IMR-90 (cell line): ENCODE measurements around the gene PIGBOS1. TPM values are rescaled to one million over a fixed set of nuclear protein-coding genes. Genes with fewer than 3 reads are reported as not detected.

Source experiments
- ATAC-seq: fragments of 200-7000 bp; cut with Tn5 transposase; 2 replicates; pipeline ENCODE4 v1.9.1; 2020; ENCODE audit warnings: low read depth, mild to moderate bottlenecking, moderate library complexity
- BruUV-seq: library from RNA; stranded (reverse); fragments of 400-500 nt; replicated peaks from 2 replicates; lab custom pipeline; 2021; lab: Mats Ljungman, UMichigan
- CTCF ChIA-PET: fragments of 300-600 bp; formaldehyde crosslinking; extraction: SDS; loops from one replicate; lab custom pipeline; 2021; ENCODE audit warnings: antibody characterized with exemption; lab: Yijun Ruan, JAX
- POLR2A ChIA-PET: fragments of 300-600 bp; sonication (Branson Sonifier 250); formaldehyde crosslinking; loops from one replicate; lab custom pipeline; 2022; ENCODE audit warnings: antibody characterized with exemption; ENCODE audit not compliant: unreplicated experiment; lab: Charles Lee
- DNase-seq: peaks from one replicate; pipeline ENCODE4 v3.0.0; 2013
- H2AFZ ChIP-seq: replicated peaks from 2 replicates; pipeline ENCODE3; 2013; ENCODE audit warnings: low read length, mild to moderate bottlenecking; ENCODE audit not compliant: poor library complexity
- H2AK5ac ChIP-seq: 2 replicates; pipeline ENCODE4 v1.6.1; 2013; ENCODE audit warnings: low read depth, low read length, inconsistent platforms
- H2AK9ac ChIP-seq: replicated peaks from 2 replicates; pipeline ENCODE3; 2013; ENCODE audit warnings: mild to moderate bottlenecking, low read depth, low read length, moderate library complexity; ENCODE audit not compliant: poor library complexity
- H2BK120ac ChIP-seq: 2 replicates; pipeline ENCODE4 v1.6.1; 2013; ENCODE audit warnings: low read depth, low read length, inconsistent platforms
- H2BK15ac ChIP-seq: 3 replicates; pipeline ENCODE4 v1.6.1; 2013; ENCODE audit warnings: low read depth, low read length, inconsistent platforms
- H2BK20ac ChIP-seq: 2 replicates; pipeline ENCODE4 v1.6.1; 2013; ENCODE audit warnings: low read depth, mild to moderate bottlenecking, inconsistent platforms, low read length, moderate library complexity
- H2BK5ac ChIP-seq: 2 replicates; pipeline ENCODE4 v1.6.1; 2013; ENCODE audit warnings: mild to moderate bottlenecking, low read depth, low read length, inconsistent platforms; ENCODE audit not compliant: poor library complexity, severe bottlenecking
- H3K14ac ChIP-seq: replicated peaks from 2 replicates; pipeline ENCODE4 v1.6.1; 2013; ENCODE audit warnings: low read depth, low read length, inconsistent platforms
- H3K18ac ChIP-seq: 2 replicates; pipeline ENCODE4 v1.6.1; 2013; ENCODE audit warnings: low read depth, low read length, control low read depth
- H3K23ac ChIP-seq: 2 replicates; pipeline ENCODE4 v1.6.1; 2013; ENCODE audit warnings: low read depth, low read length, inconsistent platforms
- H3K27ac ChIP-seq: 2 replicates; pipeline ENCODE4 v1.5.1; 2013; ENCODE audit warnings: mild to moderate bottlenecking, control low read depth, low read length; ENCODE audit not compliant: insufficient read depth
- H3K27me3 ChIP-seq: 2 replicates; pipeline ENCODE4 v1.6.1; 2013; ENCODE audit warnings: low read length; ENCODE audit not compliant: control insufficient read depth, insufficient read depth
- H3K36me3 ChIP-seq: 2 replicates; pipeline ENCODE4 v1.6.1; 2013; ENCODE audit warnings: low read length, mixed read lengths; ENCODE audit not compliant: control insufficient read depth, insufficient read depth
- H3K4ac ChIP-seq: 2 replicates; pipeline ENCODE4 v1.6.1; 2013; ENCODE audit warnings: low read depth, low read length, inconsistent platforms
- H3K4me1 ChIP-seq: 2 replicates; pipeline ENCODE4 v1.6.1; 2013; ENCODE audit warnings: low read length, mixed read lengths; ENCODE audit not compliant: control insufficient read depth, insufficient read depth
- H3K4me2 ChIP-seq: 2 replicates; pipeline ENCODE4 v1.6.1; 2013; ENCODE audit warnings: low read depth, mild to moderate bottlenecking, control low read depth, low read length, moderate library complexity
- H3K4me3 ChIP-seq: 2 replicates; pipeline ENCODE4 v1.5.1; 2013; ENCODE audit warnings: low read depth, mild to moderate bottlenecking, control low read depth, low read length, moderate library complexity; ENCODE audit not compliant: insufficient read depth
- H3K56ac ChIP-seq: 2 replicates; pipeline ENCODE4 v1.6.1; 2013; ENCODE audit warnings: low read length, inconsistent platforms; ENCODE audit not compliant: insufficient read depth; ENCODE audit errors: extremely low read depth
- H3K79me1 ChIP-seq, 2 experiments: 2 replicates each; pipeline ENCODE4 v1.6.1; 2013; ENCODE audit warnings: low read length in 2 of 2, inconsistent platforms in 1 of 2, low read depth in 1 of 2
- H3K9ac ChIP-seq: 2 replicates; pipeline ENCODE4 v1.6.1; 2013; ENCODE audit warnings: low read depth, low read length, control low read depth
- H3K9me1 ChIP-seq: 2 replicates; pipeline ENCODE4 v1.6.1; 2013; ENCODE audit warnings: low read length, inconsistent platforms; ENCODE audit not compliant: insufficient read depth
- H3K9me3 ChIP-seq: 2 replicates; pipeline ENCODE4 v1.6.1; 2013; ENCODE audit warnings: low read length; ENCODE audit not compliant: control insufficient read depth, insufficient read depth
- H4K20me1 ChIP-seq: 2 replicates; pipeline ENCODE4 v1.6.1; 2013; ENCODE audit warnings: low read length, inconsistent platforms; ENCODE audit not compliant: insufficient read depth
- H4K5ac ChIP-seq: 2 replicates; pipeline ENCODE4 v1.6.1; 2013; ENCODE audit warnings: mild to moderate bottlenecking, low read depth, low read length, control low read depth
- H4K8ac ChIP-seq, 2 experiments: 2 replicates each; pipeline ENCODE4 v1.6.1; 2013; ENCODE audit warnings: low read depth in 2 of 2, low read length in 2 of 2, control low read depth in 1 of 2, inconsistent platforms in 1 of 2
- H4K91ac ChIP-seq: 2 replicates; pipeline ENCODE4 v1.6.1; 2013; ENCODE audit warnings: low read depth, low read length, inconsistent platforms; ENCODE audit not compliant: insufficient read depth
- BHLHE40 ChIP-seq: fragments of 150-350 bp; IDR thresholded peaks from 2 replicates; pipeline ENCODE4 v1.6.1; 2016; ENCODE audit warnings: mild to moderate bottlenecking, low read depth, low read length
- CEBPB ChIP-seq: IDR thresholded peaks from 2 replicates; pipeline ENCODE4 v1.6.1; 2012; ENCODE audit warnings: low read depth, low read length, improper control_type of control experiment
- FOS ChIP-seq: fragments of 150-350 bp; IDR thresholded peaks from 2 replicates; pipeline ENCODE4 v1.6.1; 2016; ENCODE audit warnings: low read depth, low read length
- MAZ ChIP-seq: IDR thresholded peaks from 2 replicates; pipeline ENCODE4 v1.6.1; 2012; ENCODE audit warnings: low read depth, mild to moderate bottlenecking, low read length, improper control_type of control experiment, moderate library complexity, borderline replicate concordance
- MXI1 ChIP-seq: IDR thresholded peaks from 2 replicates; pipeline ENCODE4 v1.6.1; 2012; ENCODE audit warnings: low read depth, mild to moderate bottlenecking, low read length, moderate library complexity, borderline replicate concordance
- NFE2L2 ChIP-seq: fragments of 150-350 bp; IDR thresholded peaks from 2 replicates; pipeline ENCODE4 v1.6.1; 2016; ENCODE audit warnings: low read depth, mild to moderate bottlenecking, low read length
- POLR2A ChIP-seq: IDR thresholded peaks from 2 replicates; pipeline ENCODE4 v1.6.1; 2012; ENCODE audit warnings: mild to moderate bottlenecking, low read depth, low read length
- RCOR1 ChIP-seq: IDR thresholded peaks from 2 replicates; pipeline ENCODE4 v1.6.1; 2012; ENCODE audit warnings: mild to moderate bottlenecking, low read length, improper control_type of control experiment; ENCODE audit not compliant: insufficient replicate concordance
- RFX5 ChIP-seq: IDR thresholded peaks from 2 replicates; pipeline ENCODE4 v1.8.0; 2012; ENCODE audit warnings: low read depth, mild to moderate bottlenecking, low read length, moderate library complexity
- WGBS, 2 experiments: methylation state at CpG; one replicate each; pipeline versions ENCODE4 v1.1.5 to v1.1.7; 2013; ENCODE audit warnings: missing lambda C conversion rate in 2 of 2; ENCODE audit not compliant: insufficient read length in 1 of 2; ENCODE audit errors: extremely low coverage in 2 of 2; 5-methylcytosine and 5-hydroxymethylcytosine counted together
- dilution Hi-C: fragments of 300-500 bp; cut with HindIII; formaldehyde crosslinking; loops from one replicate; pipeline ENCODE4 v1.14.3; 2018; ENCODE audit warnings: low sequenced_read_pairs; ENCODE audit not compliant: unreplicated experiment
- in situ Hi-C: fragments of 300-500 bp; cut with MboI; formaldehyde crosslinking; loops from 3 replicates; pipeline ENCODE4 v1.14.3; 2019; ENCODE audit warnings: low sequenced_read_pairs, inconsistent platforms, mixed read lengths
- intact Hi-C: fragments of 100-400 bp; cut with micrococcal nuclease; formaldehyde crosslinking; loops from 2 replicates; pipeline ENCODE4 v1.10.0; 2022
- polyA plus RNA-seq, 3 experiments: library from polyadenylated mRNA; depleted of rRNA; stranded (reverse); fragments of >200 nt; gene quantifications; 2 replicates each; pipeline ENCODE4 v1.2.3, GENCODE V29; 2012; ENCODE audit warnings: low replicate concordance in 1 of 3
- total RNA-seq: library from RNA; depleted of rRNA; stranded (reverse); fragments of >200 nt; gene quantifications from 2 replicates; pipeline ENCODE4 v1.2.3, GENCODE V29; 2012
- TF ChIP-seq, protein P1 (sequence below): fragments of 150-350 bp; IDR thresholded peaks from 2 replicates; pipeline ENCODE4 v1.6.1; 2017; ENCODE audit warnings: mild to moderate bottlenecking, antibody characterized with exemption, low read length, low read depth
- TF ChIP-seq, protein P2 (sequence below): fragments of 150-350 bp; IDR thresholded peaks from 2 replicates; pipeline ENCODE4 v1.6.1; 2016; ENCODE audit warnings: low read depth, mild to moderate bottlenecking, low read length, moderate library complexity, borderline replicate concordance
- TF ChIP-seq, protein P3 (sequence below): conservative IDR thresholded peaks from 2 replicates; pipeline ENCODE4 v1.5.1; 2012; ENCODE audit warnings: mild to moderate bottlenecking, low read depth, low read length, improper control_type of control experiment

Gene PIGBOS1
- total and polyA plus RNA-seq, 2 of the 4 experiments (the other 2 are of a cell fraction), result 11.7 to 12.7 TPM

DNA sequence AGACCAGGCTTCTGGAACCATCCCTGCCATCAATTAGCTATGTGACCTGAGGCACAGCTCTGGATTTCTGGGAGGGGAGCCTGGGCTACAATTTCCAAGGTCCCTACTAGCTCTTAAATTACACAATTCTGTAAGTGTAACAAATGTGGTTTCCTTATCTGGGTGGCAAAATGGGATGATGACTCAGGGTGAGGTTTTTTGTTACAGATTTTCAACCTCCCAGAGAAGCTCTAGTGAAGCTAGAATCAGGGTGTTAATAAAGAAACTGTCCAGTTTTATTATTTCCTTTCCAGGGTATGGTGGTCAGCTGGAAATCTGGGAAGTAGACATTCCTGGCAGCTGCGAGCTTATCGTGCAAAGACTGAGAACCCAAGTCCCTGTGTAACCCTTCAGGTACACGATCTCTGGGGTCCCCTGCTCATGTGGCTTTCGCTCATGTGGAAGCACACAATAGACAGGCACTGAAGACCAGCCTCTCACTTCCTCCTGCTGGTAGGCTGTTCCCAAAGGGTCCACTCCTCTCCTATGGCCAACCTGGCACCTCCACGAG lies 36.6 kb downstream of the PIGBOS1 start:
- CTCF ChIA-PET, result interaction anchor here (0.7 to 0.9 kb wide), 2 partner anchors 53 to 69 kb away, joined by 3 to 9 read pairs; no protein-coding TSS in a partner anchor
- Histone ChIP-seq H2AK5ac (peak overlapping the region; percentile 65), H2BK120ac (peak overlapping the region; percentile 67), H3K9me1 (peaks cover 19% of the 10 kb centered on the region), H2BK15ac (peak overlapping the region; percentile 67; the same call in 2 of the 3 replicates), H4K91ac (peak overlapping the region; percentile 58), H3K4me1 (peaks cover 13% of the 10 kb centered on the region), H2BK5ac (peak overlapping the region; percentile 32), H3K4me3 (no peak overlapping the region), H3K9ac (no peak overlapping the region), H3K79me1 (peaks cover 22 to 57% of the 10 kb centered on the region in 2 experiments), H2AFZ (no peak overlapping the region), H2BK20ac (peak overlapping the region; percentile 45; the same call in 1 of the 2 replicates), H4K20me1 (peaks cover 14% of the 10 kb centered on the region; the same call in 1 of the 2 replicates), H3K9me3 (no peaks in the 10 kb centered on the region), H3K14ac (peak overlapping the region; percentile 71), H3K36me3 (no peaks in the 10 kb centered on the region; the same call in 1 of the 2 replicates), H3K56ac (no peak overlapping the region), H3K4ac (peak overlapping the region; percentile 74), H3K18ac (peak overlapping the region; percentile 8; the same call in 1 of the 2 replicates), H4K8ac (peak overlapping the region; percentile 28 to 75; a peak in 2 of 4 replicates), H2AK9ac (peak overlapping the region; percentile 30), H4K5ac (peak overlapping the region; percentile 8; the same call in 1 of the 2 replicates), H3K23ac (no peak overlapping the region), H3K27ac (peak overlapping the region; percentile 45), H3K27me3 (no peaks in the 10 kb centered on the region), H3K4me2 (peak overlapping the region; percentile 68; the same call in 1 of the 2 replicates)
- in situ Hi-C loops (loop anchor here (5.0 kb wide), 1 partner anchor 60 kb away; no protein-coding TSS in a partner anchor), intact Hi-C loops (no loop called here), dilution Hi-C loops (no loop called here)
- BruUV-seq, result no TSS peak
- DNase-seq (peak; percentile 84), ATAC-seq (peak; percentile 71)
- TF ChIP-seq, protein P1, sequence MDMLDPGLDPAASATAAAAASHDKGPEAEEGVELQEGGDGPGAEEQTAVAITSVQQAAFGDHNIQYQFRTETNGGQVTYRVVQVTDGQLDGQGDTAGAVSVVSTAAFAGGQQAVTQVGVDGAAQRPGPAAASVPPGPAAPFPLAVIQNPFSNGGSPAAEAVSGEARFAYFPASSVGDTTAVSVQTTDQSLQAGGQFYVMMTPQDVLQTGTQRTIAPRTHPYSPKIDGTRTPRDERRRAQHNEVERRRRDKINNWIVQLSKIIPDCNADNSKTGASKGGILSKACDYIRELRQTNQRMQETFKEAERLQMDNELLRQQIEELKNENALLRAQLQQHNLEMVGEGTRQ, result no peak
- TF ChIP-seq FOS, result peak; percentile 82
- TF ChIP-seq, protein P2, sequence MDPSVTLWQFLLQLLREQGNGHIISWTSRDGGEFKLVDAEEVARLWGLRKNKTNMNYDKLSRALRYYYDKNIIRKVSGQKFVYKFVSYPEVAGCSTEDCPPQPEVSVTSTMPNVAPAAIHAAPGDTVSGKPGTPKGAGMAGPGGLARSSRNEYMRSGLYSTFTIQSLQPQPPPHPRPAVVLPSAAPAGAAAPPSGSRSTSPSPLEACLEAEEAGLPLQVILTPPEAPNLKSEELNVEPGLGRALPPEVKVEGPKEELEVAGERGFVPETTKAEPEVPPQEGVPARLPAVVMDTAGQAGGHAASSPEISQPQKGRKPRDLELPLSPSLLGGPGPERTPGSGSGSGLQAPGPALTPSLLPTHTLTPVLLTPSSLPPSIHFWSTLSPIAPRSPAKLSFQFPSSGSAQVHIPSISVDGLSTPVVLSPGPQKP, result no peak
- TF ChIP-seq NFE2L2, result no peak
- TF ChIP-seq MAZ, result no peak
- TF ChIP-seq MXI1, result no peak
- TF ChIP-seq POLR2A, result no peak
- TF ChIP-seq BHLHE40, result no peak
- TF ChIP-seq RCOR1, result no peak
- peak; percentile 91 for TF ChIP-seq CEBPB
- TF ChIP-seq RFX5, result no peak
- TF ChIP-seq, protein P3, sequence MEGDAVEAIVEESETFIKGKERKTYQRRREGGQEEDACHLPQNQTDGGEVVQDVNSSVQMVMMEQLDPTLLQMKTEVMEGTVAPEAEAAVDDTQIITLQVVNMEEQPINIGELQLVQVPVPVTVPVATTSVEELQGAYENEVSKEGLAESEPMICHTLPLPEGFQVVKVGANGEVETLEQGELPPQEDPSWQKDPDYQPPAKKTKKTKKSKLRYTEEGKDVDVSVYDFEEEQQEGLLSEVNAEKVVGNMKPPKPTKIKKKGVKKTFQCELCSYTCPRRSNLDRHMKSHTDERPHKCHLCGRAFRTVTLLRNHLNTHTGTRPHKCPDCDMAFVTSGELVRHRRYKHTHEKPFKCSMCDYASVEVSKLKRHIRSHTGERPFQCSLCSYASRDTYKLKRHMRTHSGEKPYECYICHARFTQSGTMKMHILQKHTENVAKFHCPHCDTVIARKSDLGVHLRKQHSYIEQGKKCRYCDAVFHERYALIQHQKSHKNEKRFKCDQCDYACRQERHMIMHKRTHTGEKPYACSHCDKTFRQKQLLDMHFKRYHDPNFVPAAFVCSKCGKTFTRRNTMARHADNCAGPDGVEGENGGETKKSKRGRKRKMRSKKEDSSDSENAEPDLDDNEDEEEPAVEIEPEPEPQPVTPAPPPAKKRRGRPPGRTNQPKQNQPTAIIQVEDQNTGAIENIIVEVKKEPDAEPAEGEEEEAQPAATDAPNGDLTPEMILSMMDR, result no peak
- POLR2A ChIA-PET, result no interaction called here
- 0% methylated on average over 2 of the region's 5 CpGs; no CpG with 5 or more reads in 1 of the 2 experiments for WGBS, 2 experiments
